Adipocyte (in vitro differentiated cells): Measurements from ENCODE around the gene SERPINA6.

Source experiments
- DNase-seq: peaks from one replicate; pipeline ENCODE4 v3.0.0-alpha.2; 2015; ENCODE audit warnings: low read depth
- H3K27me3 ChIP-seq: replicated peaks from 2 replicates; pipeline ENCODE4 v1.7.0; 2013; ENCODE audit warnings: mild to moderate bottlenecking, low read length, moderate library complexity; ENCODE audit not compliant: control insufficient read depth, insufficient read depth
- H3K36me3 ChIP-seq: 2 replicates; pipeline ENCODE4 v1.7.0; 2013; ENCODE audit warnings: low read length, mild to moderate bottlenecking, moderate library complexity; ENCODE audit not compliant: control insufficient read depth, insufficient read depth, severe bottlenecking
- H3K4me1 ChIP-seq: 2 replicates; pipeline ENCODE4 v1.7.0; 2013; ENCODE audit warnings: mild to moderate bottlenecking, low read length, moderate library complexity; ENCODE audit not compliant: control insufficient read depth, insufficient read depth
- H3K4me3 ChIP-seq: 2 replicates; pipeline ENCODE4 v1.7.0; 2013; ENCODE audit warnings: mild to moderate bottlenecking, low read length, moderate library complexity
- H3K9ac ChIP-seq: 2 replicates; pipeline ENCODE4 v1.7.0; 2013; ENCODE audit warnings: mild to moderate bottlenecking, low read length, moderate library complexity
- H3K9me3 ChIP-seq: 2 replicates; pipeline ENCODE4 v1.7.0; 2013; ENCODE audit warnings: mild to moderate bottlenecking, low read length, moderate library complexity; ENCODE audit not compliant: control insufficient read depth

SERPINA6 gene

DNA sequence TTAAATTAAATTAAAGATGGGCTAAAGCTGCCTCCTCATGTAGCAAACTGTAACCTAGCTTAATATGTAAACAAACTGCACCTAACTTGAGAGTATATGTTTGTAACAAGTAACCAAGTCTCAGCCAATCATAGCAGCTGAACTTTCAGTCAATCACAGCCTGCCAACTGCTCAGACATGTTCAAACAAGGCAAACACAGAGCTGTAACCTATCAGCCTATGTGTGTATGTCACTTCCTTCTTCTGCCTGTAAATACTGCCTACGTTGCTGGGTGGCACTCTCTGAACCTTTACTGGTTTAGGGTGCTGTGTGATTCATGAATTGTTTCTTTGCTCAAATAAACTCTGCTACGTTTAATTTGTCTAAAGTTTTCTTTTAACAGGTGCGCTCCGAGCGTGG, 2.9 kb downstream of the SERPINA6 start:
- DNase-seq: no peak
- Histone ChIP-seq H3K4me3 (no peak overlapping the region), H3K9me3 (no peaks in the 10 kb centered on the region), H3K36me3 (no peaks in the 10 kb centered on the region), H3K27me3 (no peaks in the 10 kb centered on the region), H3K9ac (no peak overlapping the region), H3K4me1 (peaks cover 15% of the 10 kb centered on the region)

DNA sequence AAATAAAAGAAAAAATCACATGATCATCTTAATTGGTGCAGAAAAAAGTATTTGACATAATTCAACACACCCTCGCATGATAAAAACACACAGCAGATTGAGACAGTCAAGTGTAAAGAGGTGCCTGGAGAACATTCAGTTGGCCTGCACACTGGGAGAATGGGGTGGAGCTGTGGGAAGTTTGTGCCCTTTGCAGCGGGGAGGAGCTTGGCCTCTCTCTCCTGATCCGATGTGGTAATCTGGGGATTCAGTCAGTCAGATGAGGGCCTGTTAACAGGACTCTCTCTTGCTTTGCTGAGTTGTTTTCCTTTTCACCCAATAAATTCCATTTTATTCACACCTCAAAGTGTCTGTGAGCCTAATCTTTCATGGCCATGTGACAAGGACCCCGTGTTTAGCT, 5.9 kb downstream of the SERPINA6 start:
- Histone ChIP-seq H3K9ac (peak overlapping the region; percentile 70), H3K27me3 (no peaks in the 10 kb centered on the region), H3K9me3 (no peaks in the 10 kb centered on the region), H3K4me1 (peaks cover 16% of the 10 kb centered on the region), H3K36me3 (no peaks in the 10 kb centered on the region), H3K4me3 (no peak overlapping the region)
- DNase-seq: peak; percentile 72

DNA sequence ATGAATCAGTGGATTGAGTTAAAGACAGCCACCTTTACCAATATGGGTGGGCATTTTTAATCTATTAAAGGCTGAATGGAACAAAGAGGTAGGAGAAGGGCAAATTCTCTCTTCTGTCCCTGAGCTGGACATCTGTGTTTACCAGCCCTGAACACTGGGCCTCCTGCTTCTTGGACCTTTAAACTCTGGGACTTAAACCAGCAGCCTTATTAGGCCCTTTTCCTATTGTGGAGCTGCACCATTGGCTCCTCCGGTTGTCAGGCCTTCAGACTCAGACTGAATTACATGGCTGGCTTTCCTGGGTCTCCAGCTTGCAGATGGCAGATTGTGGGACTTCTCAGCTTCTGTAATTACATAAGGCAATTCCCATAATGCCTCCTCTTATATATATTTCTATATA, 6.4 kb downstream of the SERPINA6 start:
- Histone ChIP-seq H3K9me3 (no peaks in the 10 kb centered on the region), H3K4me3 (no peak overlapping the region), H3K4me1 (peaks cover 16% of the 10 kb centered on the region), H3K9ac (no peak overlapping the region), H3K27me3 (no peaks in the 10 kb centered on the region), H3K36me3 (no peaks in the 10 kb centered on the region)
- DNase-seq: no peak

DNA sequence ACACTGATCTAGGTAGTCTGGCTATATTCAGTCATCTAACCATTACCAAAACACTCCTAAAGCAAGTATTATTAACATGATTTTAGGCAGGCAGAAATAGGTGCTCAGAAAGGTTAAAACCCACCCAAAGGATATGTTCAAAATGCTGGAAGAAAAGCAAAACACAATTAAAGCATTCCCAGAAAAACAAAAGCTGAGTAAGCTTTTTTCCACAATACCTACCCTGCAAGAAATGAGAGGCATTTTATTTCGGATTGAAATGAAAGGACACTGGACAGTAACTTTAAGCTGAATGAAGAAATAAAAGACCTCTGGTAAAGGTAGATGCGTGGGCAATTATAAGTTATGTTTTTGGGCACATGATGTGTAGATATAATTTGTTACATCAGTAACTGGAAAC, 8.2 kb downstream of the SERPINA6 start:
- Histone ChIP-seq H3K27me3 (no peaks in the 10 kb centered on the region), H3K9ac (no peak overlapping the region), H3K9me3 (no peaks in the 10 kb centered on the region), H3K36me3 (no peaks in the 10 kb centered on the region), H3K4me3 (no peak overlapping the region), H3K4me1 (peaks cover 16% of the 10 kb centered on the region)
- no peak for DNase-seq

DNA sequence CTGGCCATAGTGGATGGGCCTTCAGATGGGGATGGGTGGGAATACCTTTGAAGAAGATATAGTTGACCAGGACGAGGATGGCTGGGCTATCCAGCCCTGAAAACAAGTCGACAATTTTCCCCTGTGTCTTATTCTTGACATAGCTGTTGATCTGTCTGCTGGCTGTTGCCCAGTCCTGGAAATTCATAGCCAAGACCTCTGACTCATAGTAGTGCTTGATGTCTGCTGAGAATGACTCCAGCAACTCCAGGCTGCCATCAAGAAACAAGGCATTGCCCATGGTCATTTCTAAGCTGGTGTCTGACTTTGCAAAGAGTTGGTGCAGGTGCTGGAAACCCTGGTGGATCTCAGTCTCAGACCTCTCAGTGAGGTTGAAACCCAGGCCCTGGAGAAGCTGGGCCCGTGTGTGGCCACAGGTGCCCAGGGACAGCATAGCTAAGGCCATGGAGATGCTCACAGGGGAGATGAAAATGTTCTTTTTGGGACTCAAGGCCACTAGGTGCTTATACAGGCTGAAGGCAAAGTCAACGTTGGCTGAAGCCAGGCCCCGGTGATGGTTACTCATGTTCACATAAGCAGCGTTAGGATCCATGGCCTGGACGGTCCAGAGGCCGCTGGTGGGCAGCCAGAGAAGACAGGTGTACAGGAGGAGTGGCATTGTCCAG, 9.0 kb downstream of the SERPINA6 start:
- Histone ChIP-seq H3K9ac (no peak overlapping the region), H3K4me1 (peaks cover 16% of the 10 kb centered on the region), H3K36me3 (no peaks in the 10 kb centered on the region), H3K27me3 (no peaks in the 10 kb centered on the region), H3K4me3 (no peak overlapping the region), H3K9me3 (no peaks in the 10 kb centered on the region)
- DNase-seq: peak; percentile 22

DNA sequence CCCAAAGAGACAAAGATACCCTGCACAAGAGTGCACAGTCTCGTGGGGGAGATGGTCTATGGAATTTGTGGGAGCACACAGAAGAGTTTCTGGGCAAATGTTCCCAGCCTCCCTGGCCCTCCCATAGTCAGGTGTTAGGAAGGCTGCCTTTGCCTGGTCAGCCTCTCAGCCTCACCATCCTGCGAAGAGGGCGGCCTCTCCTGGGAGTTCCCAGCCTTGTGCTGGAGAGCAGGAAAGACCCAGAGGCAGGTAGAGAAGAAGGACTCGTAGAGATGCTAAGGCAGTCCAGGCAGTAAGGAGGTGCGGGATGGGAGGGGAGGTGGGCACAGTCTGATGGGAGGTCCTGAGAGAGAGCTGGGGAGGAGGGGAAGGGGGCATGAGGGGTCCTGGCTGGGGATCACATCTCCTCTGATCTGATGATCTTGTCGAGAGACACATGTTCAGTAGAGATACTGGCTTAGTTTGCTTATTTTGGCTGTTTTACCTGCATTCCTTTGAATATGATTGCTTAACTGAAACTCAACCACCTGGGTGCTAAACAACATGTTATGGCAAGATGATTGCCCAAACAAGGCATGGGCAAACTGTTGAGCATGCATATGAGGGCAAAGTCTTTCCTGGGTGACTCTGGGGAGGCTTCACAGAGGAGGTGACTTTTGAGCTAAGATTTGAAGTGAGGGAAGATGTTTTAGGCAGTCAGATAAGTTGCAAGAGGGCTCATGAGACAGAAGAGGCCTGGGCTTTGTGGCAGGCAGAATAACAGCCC, 10.5 kb downstream of the SERPINA6 start:
- Histone ChIP-seq H3K4me3 (no peak overlapping the region), H3K9me3 (peaks cover 8% of the 10 kb centered on the region), H3K36me3 (no peaks in the 10 kb centered on the region), H3K27me3 (no peaks in the 10 kb centered on the region), H3K9ac (no peak overlapping the region), H3K4me1 (peaks cover 15% of the 10 kb centered on the region)
- DNase-seq: no peak

DNA sequence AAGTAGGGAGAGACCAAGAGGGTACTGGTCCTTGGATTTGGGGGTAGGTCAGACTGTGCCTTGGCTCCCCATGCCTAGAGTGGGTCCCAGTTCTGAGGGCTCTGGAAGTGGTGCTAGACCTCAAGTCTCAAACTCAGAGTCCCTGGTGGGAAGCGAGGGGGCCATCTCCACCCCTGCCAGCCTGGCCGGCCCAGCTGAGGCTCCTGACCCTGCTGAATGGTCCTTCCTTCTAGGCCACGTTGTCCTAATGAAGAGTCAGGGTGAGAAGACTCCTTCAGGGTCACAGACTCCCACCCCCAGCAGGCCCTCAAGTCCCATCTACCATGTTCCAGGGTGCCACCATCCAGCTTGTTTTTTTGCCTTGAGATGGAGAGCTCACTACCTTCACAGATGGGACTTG, 12.9 kb downstream of the SERPINA6 start:
- H3K4me3 ChIP-seq: no peak overlapping the region
- no peaks in the 10 kb centered on the region for H3K36me3 ChIP-seq
- no peak overlapping the region for H3K9ac ChIP-seq
- H3K27me3 ChIP-seq: peaks cover 5% of the 10 kb centered on the region
- peaks cover 12% of the 10 kb centered on the region for H3K4me1 ChIP-seq
- H3K9me3 ChIP-seq: peaks cover 14% of the 10 kb centered on the region
- DNase-seq: no peak

DNA sequence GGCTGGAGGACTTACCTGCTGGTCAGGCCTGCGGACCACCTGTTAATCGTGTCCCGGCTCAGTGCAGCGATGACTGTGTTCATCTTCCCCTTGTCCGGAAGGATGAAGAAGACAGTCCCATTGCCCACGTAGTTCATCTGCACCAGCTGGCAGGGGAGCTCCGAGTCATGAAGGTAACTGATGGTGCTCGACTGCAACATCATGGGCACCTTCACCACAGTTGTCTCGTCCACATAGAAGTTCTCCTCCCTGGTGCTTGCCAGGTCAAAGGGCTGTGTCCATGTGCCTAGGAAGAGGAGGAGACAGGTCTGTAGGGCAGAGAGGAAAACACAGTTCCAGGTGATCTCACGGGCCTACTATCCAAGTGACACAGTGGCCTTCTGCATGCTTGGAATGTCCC, 13.4 kb downstream of the SERPINA6 start:
- DNase-seq: no peak
- no peaks in the 10 kb centered on the region for H3K36me3 ChIP-seq
- no peak overlapping the region for H3K4me3 ChIP-seq
- peaks cover 12% of the 10 kb centered on the region for H3K4me1 ChIP-seq
- H3K9me3 ChIP-seq: peaks cover 14% of the 10 kb centered on the region
- H3K27me3 ChIP-seq: peaks cover 7% of the 10 kb centered on the region
- H3K9ac ChIP-seq: no peak overlapping the region

DNA sequence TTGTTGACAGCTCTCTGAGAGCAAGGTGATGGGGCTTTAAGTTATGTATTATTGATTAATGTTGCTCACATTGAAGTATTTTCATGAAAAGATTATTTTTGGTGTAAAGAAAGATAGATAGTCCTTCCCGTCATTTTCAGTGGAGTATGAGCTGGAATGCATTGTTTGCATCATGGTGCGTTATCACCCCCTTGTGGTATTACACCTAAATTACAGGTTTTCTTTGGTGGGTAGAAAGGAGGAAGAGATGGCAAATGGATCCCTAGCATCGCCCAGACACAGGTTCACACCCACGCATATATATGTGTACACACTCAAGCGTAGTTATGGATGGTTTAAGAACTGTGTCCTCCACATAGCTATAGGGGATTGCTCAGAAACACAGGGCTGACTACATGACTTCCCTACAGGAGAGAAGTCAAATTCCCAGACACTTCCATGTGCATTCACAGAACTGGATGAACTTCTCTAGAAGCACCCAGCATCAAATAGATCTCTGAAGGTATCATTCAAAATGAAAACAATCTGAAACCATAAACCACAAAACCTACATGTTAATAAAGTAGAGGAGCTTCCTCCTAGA, 15.6 kb downstream of the SERPINA6 start:
- Histone ChIP-seq H3K36me3 (no peaks in the 10 kb centered on the region), H3K9me3 (peaks cover 14% of the 10 kb centered on the region), H3K4me1 (no peaks in the 10 kb centered on the region), H3K4me3 (no peak overlapping the region), H3K9ac (no peak overlapping the region), H3K27me3 (peaks cover 11% of the 10 kb centered on the region)
- DNase-seq: no peak

DNA sequence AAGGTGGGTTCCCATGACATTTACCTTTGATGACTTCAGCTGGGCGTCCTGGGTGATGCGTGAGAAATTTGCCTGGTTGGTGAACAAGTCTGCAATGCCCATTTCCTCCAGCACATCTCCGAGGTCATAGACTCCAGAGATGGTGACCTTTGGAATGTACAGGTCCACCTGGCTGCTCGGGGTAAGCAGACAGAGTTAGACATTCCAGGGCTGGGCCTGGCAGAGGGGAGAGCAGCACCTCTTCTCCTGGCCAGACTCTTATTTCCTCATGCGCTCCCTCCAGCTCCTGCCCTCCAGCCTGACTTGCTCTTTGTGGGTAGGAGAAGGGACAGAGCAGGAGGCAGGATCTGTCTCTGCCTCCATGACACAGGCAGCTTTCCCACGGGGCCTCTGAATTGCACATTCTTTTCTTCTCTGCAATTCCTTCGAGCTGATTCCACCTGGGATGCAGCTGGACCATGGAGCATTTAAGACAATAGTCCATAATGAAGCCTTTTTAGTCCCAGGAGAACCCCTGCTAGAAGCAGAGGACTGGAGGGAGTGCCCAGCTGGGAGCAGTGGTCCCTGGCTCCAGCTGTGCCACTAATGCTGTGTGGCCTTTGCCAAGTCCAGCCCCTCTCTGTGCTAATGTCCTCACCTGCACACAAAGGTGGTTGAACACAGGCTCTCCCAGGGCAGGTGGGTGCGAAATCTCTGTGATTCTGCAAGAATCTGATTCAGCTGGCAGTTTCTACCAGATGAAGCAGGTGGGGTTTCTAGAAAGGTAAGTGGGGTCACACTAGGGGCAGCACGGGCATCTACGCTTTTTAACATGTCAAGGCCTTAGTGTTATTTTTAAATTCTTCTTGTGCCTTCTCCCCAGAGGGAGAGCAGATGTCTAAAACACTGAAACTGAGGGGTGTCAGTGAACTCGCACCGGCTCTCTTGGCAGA, 16.8 kb downstream of the SERPINA6 start:
- H3K36me3 ChIP-seq: no peaks in the 10 kb centered on the region
- DNase-seq: no peak
- no peak overlapping the region for H3K9ac ChIP-seq
- H3K27me3 ChIP-seq: peaks cover 11% of the 10 kb centered on the region
- H3K9me3 ChIP-seq: peaks cover 14% of the 10 kb centered on the region
- no peaks in the 10 kb centered on the region for H3K4me1 ChIP-seq
- H3K4me3 ChIP-seq: no peak overlapping the region

DNA sequence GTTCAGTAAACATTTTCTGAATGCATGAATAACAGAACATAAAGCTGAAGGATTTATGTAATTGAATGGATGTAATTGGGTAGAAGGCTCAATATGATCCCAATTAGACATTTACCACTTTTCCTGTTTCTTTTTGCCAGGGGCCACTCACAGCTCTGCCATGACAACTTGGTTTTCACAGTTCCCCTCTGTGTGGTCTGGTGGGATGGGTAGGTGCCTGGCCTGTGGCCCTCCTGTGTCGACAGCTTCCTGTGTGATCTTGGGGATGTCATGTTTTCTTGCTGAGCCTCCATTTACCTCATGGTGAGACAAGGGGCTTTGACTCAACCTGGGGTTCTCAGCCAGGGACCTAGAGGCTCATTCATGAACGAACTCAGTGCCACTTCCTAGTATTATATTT, 17.5 kb downstream of the SERPINA6 start:
- no peak for DNase-seq
- no peaks in the 10 kb centered on the region for H3K4me1 ChIP-seq
- peaks cover 14% of the 10 kb centered on the region for H3K9me3 ChIP-seq
- H3K36me3 ChIP-seq: no peaks in the 10 kb centered on the region
- H3K9ac ChIP-seq: no peak overlapping the region
- H3K4me3 ChIP-seq: no peak overlapping the region
- peaks cover 11% of the 10 kb centered on the region for H3K27me3 ChIP-seq
